A549 (cell line): ENCODE measurements around the gene CDKN1C. TPM values are rescaled to one million over a fixed set of nuclear protein-coding genes. Genes with fewer than 3 reads are reported as not detected.

Experiments
- ATAC-seq, 2 experiments: fragments of 200-7000 bp in 1 of 2; fragments of >200 bp in 1 of 2; cut with Nextera tagmentation in 1 of 2; cut with Tn5 transposase in 1 of 2; 3 replicates each; pipeline versions ENCODE4 v1.8.0 to v1.9.1; 2018 to 2020; ENCODE audit warnings: mild to moderate bottlenecking in 1 of 2, moderate library complexity in 1 of 2
- CTCF ChIA-PET: fragments of 300-600 bp; sonication (Branson Sonifier 250); formaldehyde crosslinking; extraction: SDS; loops from one replicate; lab custom pipeline; 2021; ENCODE audit warnings: antibody characterized with exemption, inconsistent platforms; lab: Yijun Ruan, JAX
- POLR2A ChIA-PET: fragments of 350-600 bp; formaldehyde crosslinking; extraction: SDS; loops from one replicate; lab custom pipeline; 2021; ENCODE audit warnings: antibody characterized with exemption, inconsistent platforms; lab: Yijun Ruan, JAX
- DNase-seq, 2 experiments: peaks; one replicate each; pipeline versions ENCODE4 v3.0.0 to v3.0.0-alpha.2; 2011 to 2016; ENCODE audit warnings: low read depth in 1 of 2, low spot score in 1 of 2
- FAIRE-seq: peaks from 2 replicates; lab custom pipeline; 2011; peaks lifted over from hg19 to GRCh38; lab: Jason Lieb, UNC
- H3K27ac ChIP-seq, 2 experiments: fragments of >200 bp; sonication (Bioruptor Twin); formaldehyde crosslinking; 3 replicates each; pipeline ENCODE4 v1.5.1; 2016 to 2017
- H3K4me1 ChIP-seq: fragments of >200 bp; sonication (Bioruptor Twin); formaldehyde crosslinking; 3 replicates; pipeline ENCODE4 v1.6.1; 2016
- H3K4me2 ChIP-seq: fragments of >200 bp; sonication (Bioruptor Twin); formaldehyde crosslinking; 3 replicates; pipeline ENCODE4 v1.6.1; 2016
- H3K4me3 ChIP-seq: fragments of >200 bp; sonication (Bioruptor Twin); formaldehyde crosslinking; 3 replicates; pipeline ENCODE4 v1.5.1; 2016
- H3K9me3 ChIP-seq: fragments of >200 bp; sonication (Bioruptor Twin); formaldehyde crosslinking; 3 replicates; pipeline ENCODE4 v1.6.1; 2016
- CBX2 ChIP-seq: fragments of 200-600 bp; sonication (generic); IDR thresholded peaks from 2 replicates; pipeline ENCODE4 v1.6.1; 2016; ENCODE audit warnings: low read depth, mild to moderate bottlenecking, borderline replicate concordance
- CHD2 ChIP-seq: fragments of 150-350 bp; IDR thresholded peaks from 2 replicates; pipeline ENCODE4 v1.6.1; 2014; ENCODE audit warnings: low read length; ENCODE audit not compliant: partially characterized antibody
- CHD4 ChIP-seq: fragments of 200-600 bp; sonication (generic); IDR thresholded peaks from 2 replicates; pipeline ENCODE4 v1.6.1; 2016; ENCODE audit warnings: antibody characterized with exemption, mild to moderate bottlenecking, borderline replicate concordance
- CTCF ChIP-seq: fragments of >200 bp; sonication (Bioruptor Twin); formaldehyde crosslinking; IDR thresholded peaks from 3 replicates; pipeline ENCODE4 v1.5.1; 2016
- E2F6 ChIP-seq: IDR thresholded peaks from 2 replicates; pipeline ENCODE4 v1.6.1; 2012; ENCODE audit warnings: low read depth, borderline replicate concordance
- ELK1 ChIP-seq: fragments of 150-350 bp; IDR thresholded peaks from 2 replicates; pipeline ENCODE4 v1.6.1; 2014; ENCODE audit warnings: low read depth, mild to moderate bottlenecking, low read length
- ESRRA ChIP-seq: fragments of 150-350 bp; IDR thresholded peaks from 2 replicates; pipeline ENCODE4 v1.6.1; 2014; ENCODE audit warnings: mild to moderate bottlenecking, low read length, borderline replicate concordance
- FOSB ChIP-seq: fragments of 250-450 bp; sonication (Bioruptor Pico); IDR thresholded peaks from 2 replicates; pipeline ENCODE4 v1.5.0; 2020; ENCODE audit warnings: mild to moderate bottlenecking, moderate library complexity
- HDAC2 ChIP-seq: fragments of 200-600 bp; sonication (generic); IDR thresholded peaks from 2 replicates; pipeline ENCODE4 v1.6.1; 2016
- HES2 ChIP-seq: fragments of >200 bp; sonication (Bioruptor Twin); formaldehyde crosslinking; IDR thresholded peaks from 2 replicates; pipeline ENCODE4 v1.6.1; 2016
- HMGXB4 ChIP-seq: fragments of 250-450 bp; sonication (Bioruptor Pico); IDR thresholded peaks from 2 replicates; pipeline ENCODE4 v1.5.0; 2021; ENCODE audit warnings: mild to moderate bottlenecking, moderate library complexity, borderline replicate concordance
- HOXB13 ChIP-seq: fragments of 250-450 bp; sonication (Bioruptor Pico); IDR thresholded peaks from 2 replicates; pipeline ENCODE4 v1.5.0; 2020; ENCODE audit warnings: low read depth, mild to moderate bottlenecking, moderate library complexity
- KDM1A ChIP-seq: fragments of 200-600 bp; sonication (generic); IDR thresholded peaks from 2 replicates; pipeline ENCODE4 v1.6.1; 2016; ENCODE audit warnings: low read depth, mild to moderate bottlenecking
- MAFK ChIP-seq: fragments of 450-650 bp; IDR thresholded peaks from 2 replicates; pipeline ENCODE4 v1.6.1; 2014; ENCODE audit not compliant: partially characterized antibody
- MYC ChIP-seq: IDR thresholded peaks from 2 replicates; pipeline ENCODE4 v1.6.1; 2012; ENCODE audit warnings: mild to moderate bottlenecking, inconsistent platforms, low read length, improper control_type of control experiment, borderline replicate concordance
- POLR2A ChIP-seq: IDR thresholded peaks from 2 replicates; pipeline ENCODE4 v1.6.1; 2012; ENCODE audit warnings: mild to moderate bottlenecking, low read length
- REST ChIP-seq: fragments of 200-600 bp; sonication (generic); IDR thresholded peaks from 2 replicates; pipeline ENCODE4 v1.6.1; 2016; ENCODE audit warnings: antibody characterized with exemption, mild to moderate bottlenecking, moderate library complexity
- RNF2 ChIP-seq: fragments of 200-600 bp; sonication (generic); IDR thresholded peaks from 2 replicates; pipeline ENCODE4 v1.6.1; 2016; ENCODE audit warnings: low read depth, mild to moderate bottlenecking, antibody characterized with exemption, moderate library complexity, borderline replicate concordance
- SREBF2 ChIP-seq: fragments of 450-650 bp; IDR thresholded peaks from 2 replicates; pipeline ENCODE4 v1.6.1; 2014; ENCODE audit warnings: mild to moderate bottlenecking, moderate library complexity
- TFCP2L1 ChIP-seq: fragments of 250-450 bp; sonication (Bioruptor Pico); IDR thresholded peaks from 2 replicates; pipeline ENCODE4 v1.5.0; 2021; ENCODE audit warnings: mild to moderate bottlenecking
- TP53 ChIP-seq: fragments of 250-450 bp; sonication (Bioruptor Pico); IDR thresholded peaks from 2 replicates; pipeline ENCODE4 v1.5.0; 2021; ENCODE audit warnings: mild to moderate bottlenecking, moderate library complexity
- ZFP36 ChIP-seq: fragments of 450-650 bp; IDR thresholded peaks from 2 replicates; pipeline ENCODE4 v1.6.1; 2014; ENCODE audit warnings: borderline replicate concordance; ENCODE audit not compliant: partially characterized antibody
- ZSCAN20 ChIP-seq: fragments of 250-450 bp; sonication (Bioruptor Pico); IDR thresholded peaks from 2 replicates; pipeline ENCODE4 v1.8.0; 2022; ENCODE audit warnings: mild to moderate bottlenecking, moderate library complexity
- WGBS: methylation state at CpG from one replicate; pipeline ENCODE4 v1.1.6; 2017; ENCODE audit errors: missing lambda C conversion rate; 5-methylcytosine and 5-hydroxymethylcytosine counted together
- polyA plus RNA-seq, 4 experiments: library from polyadenylated mRNA; depleted of rRNA in 3 of 4; stranded (reverse); fragments of >200 nt; fragmentation: RNase III in 1 of 4; extraction: RNeasy Plus Mini Kit Qiagen cat#74134 plus additional on column Dnase treatment in 1 of 4; gene quantifications; 2 replicates in 3 of 4; 3 replicates in 1 of 4; pipeline ENCODE4 v1.2.3, GENCODE V29; 2011 to 2017

The CDKN1C gene
- polyA plus RNA-seq, 2 of the 4 experiments (the other 2 are of a cell fraction), result 0.30 to 0.41 TPM

- no peak for FAIRE-seq
Measured at GRCh38 chr11:2881981-2882375, 3.6 kb downstream of the CDKN1C start.

GRCh38 chr11:2881076-2881980 is 4.2 kb downstream of the CDKN1C start:
- Histone ChIP-seq H3K9me3 (no peaks in the 10 kb centered on the region), H3K4me1 (peaks cover 5% of the 10 kb centered on the region; the same call in 1 of the 3 replicates), H3K4me2 (no peak overlapping the region), H3K4me3 (no peak overlapping the region), H3K27ac (no peak overlapping the region)
- no peak for ATAC-seq
- no peak for DNase-seq
- 72% methylated on average over 19 of the region's 19 CpGs for WGBS
- CTCF ChIA-PET, result interaction anchor here (3.2 to 21.2 kb wide), 2 partner anchors 11 to 347 kb away, joined by 16 to 1059 read pairs; no protein-coding TSS in a partner anchor
- POLR2A ChIA-PET, result interaction anchor here (1.4 kb wide), 1 partner anchor 48 kb away, joined by 3 read pairs; the partner anchor contains the start of gene PHLDA2
- FAIRE-seq, result no peak
- TF ChIP-seq FOSB (CRISPR knock-in tag) (no peak), TP53 (CRISPR knock-in tag) (no peak), MYC (no peak), ZFP36 (no peak), HDAC2 (no peak), SREBF2 (no peak), MAFK (no peak), E2F6 (no peak), POLR2A (no peak), ZSCAN20 (no peak), RNF2 (no peak), CTCF (no peak), REST (no peak), CBX2 (no peak), HOXB13 (CRISPR knock-in tag) (no peak), TFCP2L1 (no peak)

More at GRCh38 chr11:2881981-2882375, 3.6 kb downstream of the CDKN1C start:
- Histone ChIP-seq H3K4me2 (no peak overlapping the region), H3K4me1 (peaks cover 5% of the 10 kb centered on the region; the same call in 1 of the 3 replicates), H3K4me3 (no peak overlapping the region), H3K27ac (no peak overlapping the region), H3K9me3 (no peaks in the 10 kb centered on the region)
- no peak for DNase-seq
- ChIA-PET CTCF (interaction anchor here (3.2 to 21.2 kb wide), 2 partner anchors 11 to 348 kb away, joined by 16 to 1059 read pairs; no protein-coding TSS in a partner anchor), POLR2A (interaction anchor here (1.4 kb wide), 1 partner anchor 47 kb away, joined by 3 read pairs; the partner anchor contains the start of gene PHLDA2)
- TF ChIP-seq HES2, result no peak
- no peak for TF ChIP-seq ZFP36
- TF ChIP-seq ESRRA, result no peak
- no peak for TF ChIP-seq ELK1
- TF ChIP-seq CHD4, result no peak
- TF ChIP-seq CHD2, result no peak
- TF ChIP-seq HMGXB4 (CRISPR knock-in tag), result no peak
- TF ChIP-seq KDM1A, result no peak
- no peak for ATAC-seq
- WGBS, result 82% methylated on average over 12 of the region's 12 CpGs
